Measurements from ENCODE around the gene RPS14. TPM values are rescaled to one million over a fixed set of nuclear protein-coding genes. Genes with fewer than 3 reads are reported as not detected.
A peak's percentile ranks its signal among the peaks of the same experiment; 100 is the strongest.

RPS14 gene
- total RNA-seq, 3 donors from 2014 or later (not counting 1 experiment from before 2014, with no cell fraction given) = 1,744 to 2,278 (median 2,016) TPM

- no peak for DNase-seq
- Histone ChIP-seq H3K27me3 (ENCODE audit: control insufficient read depth, insufficient read depth, low read length) (no peaks in the 10 kb centered on the region), H3K36me3 (ENCODE audit: control insufficient read depth, insufficient read depth, low read length) (peaks cover 4% of the 10 kb centered on the region), H3K9me3 (ENCODE audit: control insufficient read depth, insufficient read depth, low read length) (no peaks in the 10 kb centered on the region), H3K4me1 (ENCODE audit: control insufficient read depth, insufficient read depth, low read length) (peaks cover 64% of the 10 kb centered on the region), H3K27ac (ENCODE audit: low read length) (peak overlapping the region; percentile 98), H3K4me3 (ENCODE audit: low read length) (peak overlapping the region; percentile 1)
- 36% methylated on average over 10 of the region's 12 CpGs for WGBS (ENCODE audit: insufficient coverage)
- Mint-ChIP-seq H3K27ac (peak overlapping the region; percentile 99 to 100), H3K4me1 (peaks cover 45 to 47% of the 10 kb centered on the region in 2 donors), H3K9me3 (no peaks in the 10 kb centered on the region), H3K27me3 (ENCODE audit: low read depth in 2 of 2) (no peaks in the 10 kb centered on the region), H3K4me3 (peak overlapping the region; percentile 98), H3K36me3 (no peaks in the 10 kb centered on the region)
- intact Hi-C loops (cut with micrococcal nuclease) = no loop called here
- no peak for TF ChIP-seq CTCF (IDR thresholded peaks at IDR 0.05)
- ATAC-seq = peak in 2 of 3 donors; percentile 29 to 38
Measured at GRCh38 chr5:150413176-150413901, 36.2 kb downstream of the RPS14 start.

- WGBS (ENCODE audit: insufficient coverage) = under 1% methylated on average over 20 of the region's 20 CpGs
- peak; percentile 83 to 95 (median 89) for ATAC-seq
- peak within 1 kb of the TSS; percentile 98 for H3K4me3 Mint-ChIP-seq
- no peaks in the 10 kb centered on the region for H3K27me3 Mint-ChIP-seq (ENCODE audit: low read depth in 2 of 2)
- no peaks in the 10 kb centered on the region for H3K36me3 Mint-ChIP-seq
- H3K27ac Mint-ChIP-seq = peak within 1 kb of the TSS; percentile 99 to 100
- Histone ChIP-seq H3K27me3 (ENCODE audit: control insufficient read depth, insufficient read depth, low read length) (no peaks in the 10 kb centered on the region), H3K4me3 (ENCODE audit: low read length) (peak within 1 kb of the TSS; percentile 89), H3K36me3 (ENCODE audit: control insufficient read depth, insufficient read depth, low read length) (peaks cover 10% of the 10 kb centered on the region), H3K9me3 (ENCODE audit: control insufficient read depth, insufficient read depth, low read length) (no peaks in the 10 kb centered on the region), H3K27ac (ENCODE audit: low read length) (peak within 1 kb of the TSS; percentile 98), H3K4me1 (ENCODE audit: control insufficient read depth, insufficient read depth, low read length) (peaks cover 68% of the 10 kb centered on the region)
- DNase-seq = peak; percentile 93 to 97
- intact Hi-C loops (cut with micrococcal nuclease) = loop anchor here (1.0 kb wide), 1 partner anchor 24 kb away; no protein-coding TSS in a partner anchor
- TF ChIP-seq CTCF (IDR thresholded peaks at IDR 0.05) = no peak
- H3K9me3 Mint-ChIP-seq = no peaks in the 10 kb centered on the region
- peaks cover 45 to 47% of the 10 kb centered on the region in 2 donors for H3K4me1 Mint-ChIP-seq
Measured at GRCh38 chr5:150412319-150413175, 37.0 kb downstream of the RPS14 start, which contains the start of gene CD74. TSS of gene CD74 (minus strand) at chr5:150412910. CDS start at chr5:150412749, 161 bp downstream.

GRCh38 chr5:150411245-150411979 lies 38.1 kb downstream of the RPS14 start:
- 13% methylated on average over 4 of the region's 5 CpGs for WGBS (ENCODE audit: insufficient coverage)
- DNase-seq = peak; percentile 68 to 87
- ATAC-seq = peak in 1 of 3 donors; percentile 13

More at GRCh38 chr5:150411245-150411979, 38.1 kb downstream of the RPS14 start:
- H3K4me3 Mint-ChIP-seq = peak overlapping the region; percentile 98
- no peaks in the 10 kb centered on the region for H3K27me3 Mint-ChIP-seq (ENCODE audit: low read depth in 2 of 2)
- Histone ChIP-seq H3K36me3 (ENCODE audit: control insufficient read depth, insufficient read depth, low read length) (peaks cover 22% of the 10 kb centered on the region), H3K4me1 (ENCODE audit: control insufficient read depth, insufficient read depth, low read length) (peaks cover 79% of the 10 kb centered on the region), H3K4me3 (ENCODE audit: low read length) (peak overlapping the region; percentile 89), H3K27me3 (ENCODE audit: control insufficient read depth, insufficient read depth, low read length) (no peaks in the 10 kb centered on the region), H3K9me3 (ENCODE audit: control insufficient read depth, insufficient read depth, low read length) (no peaks in the 10 kb centered on the region), H3K27ac (ENCODE audit: low read length) (peak overlapping the region; percentile 98)
- H3K4me1 Mint-ChIP-seq = peaks cover 47 to 52% of the 10 kb centered on the region in 2 donors
- intact Hi-C loops (cut with micrococcal nuclease) = loop anchor here (2.0 kb wide), 2 partner anchors 55 to 801 kb away; partner anchors contain the start of gene TCOF1
- no peaks in the 10 kb centered on the region for H3K36me3 Mint-ChIP-seq
- H3K9me3 Mint-ChIP-seq = no peaks in the 10 kb centered on the region
- H3K27ac Mint-ChIP-seq = peak overlapping the region; percentile 99 to 100
- TF ChIP-seq CTCF (IDR thresholded peaks at IDR 0.05) = no peak

All from natural killer cell (primary cell).